NCI-H82 treated with DMSO at 0.1 percent for 48 hours (cell line): Measurements from ENCODE around the gene NCKAP5.

Experiments
- DNase-seq: peaks from one replicate; lab custom pipeline; 2025; ENCODE audit not compliant: unreplicated experiment; lab: John Stamatoyannopoulos, UW

The NCKAP5 gene

GRCh38 chr2:132975193-132976105, 592.8 kb downstream of the NCKAP5 start:
- DNase-seq = no peak

DNA sequence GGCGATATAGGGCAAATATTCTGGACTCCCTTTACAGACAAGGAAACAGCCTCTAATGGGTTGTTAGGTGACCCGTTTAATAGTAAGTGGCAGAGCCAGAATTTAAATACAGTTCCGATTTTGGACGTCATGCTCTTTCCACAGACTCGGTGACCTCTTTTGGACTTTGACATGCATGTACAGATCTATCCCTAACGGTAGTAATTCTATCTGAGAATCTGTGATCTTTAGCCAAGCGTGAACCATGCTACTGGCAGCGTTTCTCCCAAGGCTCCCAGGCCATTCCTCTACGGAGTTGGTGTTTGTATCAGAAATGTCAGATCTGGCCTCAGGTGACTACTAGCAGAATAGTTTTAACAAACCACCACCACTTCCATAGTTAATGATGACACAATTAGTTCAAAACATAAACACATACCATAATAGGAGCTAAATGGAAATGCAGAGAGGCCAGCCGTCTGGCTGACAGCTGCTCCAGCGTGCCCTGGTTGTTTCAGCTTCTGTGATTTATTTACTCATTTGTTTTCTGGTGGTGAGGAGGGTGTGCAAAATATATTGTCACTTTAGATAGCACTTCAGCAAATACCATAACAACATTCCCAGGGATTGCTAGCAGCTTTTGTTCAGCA, 593.7 kb downstream of the NCKAP5 start:
- no peak for DNase-seq

- DNase-seq = no peak
Observed at GRCh38 chr2:132971310-132972061, 596.8 kb downstream of the NCKAP5 start.

DNA sequence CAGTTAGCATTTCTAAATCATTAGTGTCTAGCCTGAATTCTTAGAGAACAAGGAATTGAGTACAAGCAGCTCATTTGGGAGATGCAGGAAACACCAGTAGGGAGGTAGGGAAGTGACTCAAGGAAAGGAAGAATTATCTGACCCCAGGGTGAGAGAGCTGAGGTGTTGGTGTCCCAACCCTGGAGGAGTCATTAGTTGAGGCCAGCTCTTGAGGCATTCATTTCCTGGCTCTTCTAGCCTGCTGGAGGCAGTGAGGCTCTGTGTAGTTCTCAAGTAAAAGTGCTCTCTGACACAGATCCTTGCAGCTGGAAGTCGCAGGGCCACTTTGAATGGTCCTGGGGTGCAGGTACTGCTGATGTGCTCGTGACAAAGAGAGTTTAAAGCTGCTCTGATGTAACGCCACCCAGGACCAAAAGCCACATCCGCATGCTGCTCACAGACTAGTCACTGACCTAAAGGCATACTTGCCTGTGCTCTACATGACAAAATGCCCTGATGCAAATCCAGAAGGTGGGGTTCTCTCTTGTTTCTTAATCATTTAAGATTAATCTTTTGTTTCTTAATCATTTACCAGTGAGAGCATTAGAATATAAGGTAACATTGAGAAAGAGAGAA, 598.8 kb downstream of the NCKAP5 start:
- DNase-seq = no peak

DNA sequence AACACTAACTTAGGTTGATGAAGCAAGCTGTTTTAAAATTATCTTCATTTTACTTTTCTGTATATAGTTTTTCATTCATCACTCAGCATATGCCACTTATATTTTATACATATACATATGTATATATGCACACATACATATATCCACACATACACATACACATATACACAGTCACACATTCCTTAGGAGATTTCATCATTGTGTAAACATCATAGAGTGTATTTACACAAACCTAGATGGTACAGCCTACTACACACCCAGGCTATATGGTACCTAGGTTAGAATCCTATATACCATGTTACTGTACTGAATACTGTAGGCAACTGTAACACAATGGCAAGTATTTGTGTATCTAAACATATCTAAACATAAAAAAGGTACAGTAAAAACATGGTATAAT, 602.8 kb downstream of the NCKAP5 start:
- DNase-seq = no peak

GRCh38 chr2:132963161-132963560, 605.1 kb downstream of the NCKAP5 start:
- no peak for DNase-seq

GRCh38 chr2:132958887-132959286, 609.4 kb downstream of the NCKAP5 start:
- DNase-seq = no peak

DNA sequence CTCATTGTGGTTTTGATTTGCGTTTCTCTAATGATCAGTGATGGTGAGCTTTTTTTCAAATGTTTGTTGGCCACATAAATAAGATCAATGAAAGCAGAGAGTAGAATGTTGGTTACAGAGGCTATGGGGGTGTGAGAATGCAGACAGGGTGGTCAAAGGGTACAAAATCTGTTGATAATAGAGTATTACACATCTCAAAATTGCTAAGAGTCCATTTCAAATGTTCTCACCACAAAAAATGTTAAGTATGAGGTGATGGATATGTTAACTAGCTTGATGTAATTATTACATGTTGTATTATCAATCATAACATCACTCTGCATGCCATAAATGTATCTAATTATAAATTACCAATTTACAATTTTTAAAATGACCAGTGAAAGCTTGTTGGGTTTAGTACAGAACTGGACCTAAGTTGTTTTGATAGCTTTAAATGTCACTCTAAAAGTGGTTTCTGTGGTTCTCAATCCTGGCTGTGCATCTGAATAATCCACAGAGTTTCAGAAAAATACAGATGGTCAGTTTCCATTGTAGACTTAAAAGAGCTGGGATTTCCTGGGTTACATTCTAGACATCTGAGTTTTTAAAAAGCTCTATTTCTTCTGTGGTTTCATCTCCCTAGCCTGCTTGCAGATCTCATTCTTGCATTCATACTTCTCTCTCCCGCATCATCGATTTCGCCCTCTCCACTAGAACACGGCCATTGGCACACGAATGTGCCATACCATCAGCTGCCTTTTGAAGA, 612.2 kb downstream of the NCKAP5 start:
- DNase-seq = no peak

- DNase-seq = no peak
Observed at GRCh38 chr2:132953771-132954170, 614.5 kb downstream of the NCKAP5 start.

GRCh38 chr2:132951008-132951714, 617.1 kb downstream of the NCKAP5 start:
- DNase-seq = peak; percentile 72

DNA sequence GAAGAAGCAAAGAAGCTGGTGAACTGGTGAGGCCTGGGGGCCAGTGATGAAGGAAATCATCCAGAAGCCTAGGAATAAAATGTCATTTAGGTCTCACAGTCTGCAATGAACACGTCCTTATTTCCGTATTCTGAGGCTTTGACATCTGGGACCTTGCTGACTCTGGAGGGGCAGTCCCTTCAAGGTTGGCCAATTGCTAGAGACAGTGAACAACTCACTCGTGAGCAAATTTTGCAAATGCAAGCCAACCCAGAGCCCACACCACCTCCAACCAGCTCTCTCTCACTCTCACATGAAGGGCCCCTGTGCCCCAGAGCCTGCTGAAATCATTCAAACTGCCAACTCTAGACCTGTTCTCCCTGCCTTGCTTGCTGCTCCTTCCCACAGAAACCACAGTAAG, 619.2 kb downstream of the NCKAP5 start:
- no peak for DNase-seq

DNA sequence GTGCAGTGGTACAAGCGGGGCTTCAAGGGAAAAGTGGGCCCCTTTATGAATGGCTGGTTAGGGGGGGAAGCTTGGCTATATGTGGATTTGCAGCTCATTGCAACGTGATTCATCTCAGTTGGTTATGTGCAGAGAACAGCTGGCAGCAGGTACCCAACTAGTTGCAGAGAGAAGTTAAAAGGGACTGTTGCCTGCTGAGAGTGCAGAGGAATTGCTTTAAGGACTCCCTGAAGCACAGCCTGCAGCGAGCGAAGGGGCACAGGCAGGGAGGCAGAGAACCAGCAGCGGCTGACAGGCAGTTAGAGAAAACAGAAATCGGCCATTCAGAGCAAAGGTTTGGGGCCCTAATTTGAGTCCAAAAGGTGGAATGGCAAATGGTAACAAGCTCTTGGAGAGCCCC, 620.1 kb downstream of the NCKAP5 start:
- DNase-seq = no peak

DNA sequence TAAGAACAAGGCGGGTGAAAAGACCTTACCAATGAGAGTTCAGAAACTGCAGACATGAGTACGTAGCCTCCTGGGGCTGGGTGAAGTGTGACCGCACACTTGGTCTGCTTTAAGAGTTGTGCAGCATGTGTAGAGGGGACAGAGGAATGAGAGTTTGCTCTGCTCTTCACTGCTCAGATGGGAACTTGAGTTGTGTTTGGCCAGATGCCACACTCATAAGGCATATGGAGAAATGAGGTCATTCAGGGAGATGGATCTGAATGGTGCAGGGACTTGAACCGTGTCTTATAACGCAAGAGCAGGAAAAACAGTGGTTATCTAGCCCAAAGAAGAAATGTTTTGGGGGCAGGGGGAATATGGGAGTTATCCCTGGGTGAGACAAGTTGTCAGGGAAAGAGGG, 624.4 kb downstream of the NCKAP5 start:
- DNase-seq = no peak

DNA sequence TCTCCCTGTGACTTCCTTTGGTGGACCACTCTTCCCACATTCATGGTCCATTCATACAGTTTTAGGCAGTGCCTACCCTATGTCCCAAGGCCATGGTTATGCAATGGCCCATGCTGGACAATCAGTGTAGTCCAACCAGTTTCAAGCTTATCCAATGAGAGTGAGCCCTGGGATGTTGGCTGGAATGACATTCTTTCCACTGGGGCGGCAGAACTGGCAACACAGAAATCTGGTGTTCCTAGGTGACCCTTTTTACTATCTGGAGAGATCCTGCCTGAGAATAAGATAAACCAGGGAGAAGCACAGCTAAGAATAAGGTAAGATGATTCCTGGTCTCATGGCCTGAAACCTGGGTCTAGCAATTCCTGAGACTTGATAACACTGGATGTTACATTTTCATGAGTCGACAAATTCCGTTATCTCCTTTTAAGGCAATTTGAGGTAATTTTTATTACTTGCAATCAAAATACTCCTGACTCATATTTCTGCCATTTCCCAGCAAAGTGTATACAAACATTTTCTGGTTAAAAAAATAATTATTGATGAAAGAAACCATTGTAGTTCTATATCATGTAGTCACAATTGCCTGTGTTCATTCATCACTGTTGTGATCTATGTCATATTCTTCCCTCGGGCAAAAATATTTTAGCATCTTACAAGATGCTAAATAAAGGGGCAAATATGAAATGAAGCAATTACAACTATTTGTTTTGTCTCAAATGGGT, 626.8 kb downstream of the NCKAP5 start:
- DNase-seq = no peak

- no peak for DNase-seq
Observed at GRCh38 chr2:132937629-132938028, 630.6 kb downstream of the NCKAP5 start.

- DNase-seq = no peak
Observed at GRCh38 chr2:132936791-132937190, 631.5 kb downstream of the NCKAP5 start.

DNA sequence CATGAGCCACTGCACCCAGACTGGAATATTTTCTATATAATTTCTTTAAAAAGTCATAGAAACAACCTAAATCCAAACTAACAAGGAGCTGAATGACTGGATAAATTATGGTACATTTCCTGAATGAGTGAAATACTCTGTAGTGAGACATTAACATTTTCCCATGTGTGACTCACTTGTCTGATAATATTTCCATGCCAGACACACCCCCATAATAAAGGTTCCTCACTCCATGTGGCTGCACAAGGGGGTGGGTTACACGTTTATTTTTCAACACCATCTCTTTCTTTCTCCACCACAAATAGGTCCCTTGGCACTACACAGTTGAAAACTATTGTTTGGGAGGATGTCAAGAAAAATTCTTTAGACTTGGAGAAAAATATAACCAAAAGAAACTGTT, 632.0 kb downstream of the NCKAP5 start:
- no peak for DNase-seq

- no peak for DNase-seq
Observed at GRCh38 chr2:132929786-132930185, 638.5 kb downstream of the NCKAP5 start.

DNA sequence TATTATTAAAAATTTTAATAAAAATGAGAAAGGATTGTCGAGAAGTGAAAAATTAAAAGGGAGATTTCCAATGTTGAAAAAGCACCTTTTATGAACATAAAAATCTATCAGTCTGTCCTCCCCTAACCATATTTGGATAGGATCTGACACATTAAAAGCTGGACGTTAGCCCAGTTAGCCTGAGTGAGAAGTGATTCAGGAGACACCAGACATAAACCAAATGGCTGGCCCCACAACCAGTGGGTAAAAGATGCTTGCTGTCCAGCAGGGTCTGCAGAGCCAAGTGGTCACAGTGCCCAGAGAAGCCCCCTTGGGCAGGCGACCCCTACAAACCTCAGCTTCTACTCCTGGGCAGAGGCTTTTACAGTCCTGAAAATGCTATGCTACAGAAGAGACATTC, 644.5 kb downstream of the NCKAP5 start:
- DNase-seq = no peak
